RWPE2 (cell line): ENCODE results near the gene KLF11.
A peak's percentile ranks its signal among the peaks of the same experiment; 100 is the strongest.

Experiments
- ATAC-seq: fragments of 200-7000 bp; cut with Tn5 transposase; 3 replicates; pipeline ENCODE4 v1.9.1; 2021; ENCODE audit warnings: low read depth
- DNase-seq: peaks from one replicate; pipeline ENCODE4 v3.0.0-alpha.2; 2020; ENCODE audit warnings: low spot score
- H3K27ac ChIP-seq: fragments of 450-650 bp; 2 replicates; pipeline ENCODE4 v1.5.1; 2017; ENCODE audit warnings: mild to moderate bottlenecking; ENCODE audit not compliant: poor library complexity, severe bottlenecking
- H3K27me3 ChIP-seq: fragments of 250-450 bp; sonication (Bioruptor Pico); 2 replicates; pipeline ENCODE4 v1.5.1; 2021; ENCODE audit warnings: mild to moderate bottlenecking, moderate library complexity; ENCODE audit not compliant: insufficient read depth, poor library complexity, severe bottlenecking
- H3K36me3 ChIP-seq: fragments of 250-450 bp; sonication (Bioruptor Pico); 2 replicates; pipeline ENCODE4 v1.5.1; 2020; ENCODE audit warnings: low read depth, mild to moderate bottlenecking, moderate library complexity
- H3K4me1 ChIP-seq: fragments of 250-450 bp; sonication (Bioruptor Pico); 2 replicates; pipeline ENCODE4 v1.5.1; 2021; ENCODE audit warnings: mild to moderate bottlenecking, moderate library complexity; ENCODE audit not compliant: insufficient read depth, poor library complexity, severe bottlenecking
- H3K4me3 ChIP-seq: fragments of 250-450 bp; sonication (Bioruptor Pico); 2 replicates; pipeline ENCODE4 v1.5.1; 2021; ENCODE audit warnings: mild to moderate bottlenecking, moderate library complexity; ENCODE audit not compliant: severe bottlenecking
- H3K9me3 ChIP-seq: fragments of 250-450 bp; sonication (Bioruptor Pico); 2 replicates; pipeline ENCODE4 v1.5.1; 2021; ENCODE audit warnings: mild to moderate bottlenecking, moderate library complexity; ENCODE audit not compliant: severe bottlenecking
- TF ChIP-seq, protein P1 (sequence below): fragments of 450-650 bp; IDR thresholded peaks from one replicate; pipeline ENCODE4 v1.5.1; 2017; ENCODE audit warnings: mild to moderate bottlenecking, moderate library complexity; ENCODE audit not compliant: poor library complexity, severe bottlenecking

KLF11 gene

DNA sequence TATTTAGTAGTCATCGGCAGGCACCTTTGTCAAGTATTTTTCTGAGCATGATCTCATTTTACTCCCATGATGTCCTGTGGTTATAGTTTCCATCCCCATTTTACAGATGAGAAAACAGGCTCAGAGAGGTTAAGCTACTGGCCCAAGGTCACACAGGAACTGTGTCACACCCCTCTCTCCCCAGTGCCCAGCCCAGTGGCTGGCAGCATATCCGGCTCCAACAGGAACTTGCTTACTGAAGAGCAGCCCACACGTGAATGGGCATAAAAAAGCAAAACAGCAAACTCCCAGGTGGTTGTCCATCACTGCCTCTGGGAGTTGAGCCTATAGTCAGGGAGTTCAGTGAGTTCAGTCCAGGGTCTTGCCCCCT is 8.3 kb upstream of the KLF11 start:
- no peaks in the 10 kb centered on the region for H3K9me3 ChIP-seq
- ATAC-seq, result no peak
- no peaks in the 10 kb centered on the region for H3K36me3 ChIP-seq
- DNase-seq, result no peak
- H3K27ac ChIP-seq, result no peak overlapping the region
- no peak overlapping the region for H3K4me3 ChIP-seq
- TF ChIP-seq, protein P1, sequence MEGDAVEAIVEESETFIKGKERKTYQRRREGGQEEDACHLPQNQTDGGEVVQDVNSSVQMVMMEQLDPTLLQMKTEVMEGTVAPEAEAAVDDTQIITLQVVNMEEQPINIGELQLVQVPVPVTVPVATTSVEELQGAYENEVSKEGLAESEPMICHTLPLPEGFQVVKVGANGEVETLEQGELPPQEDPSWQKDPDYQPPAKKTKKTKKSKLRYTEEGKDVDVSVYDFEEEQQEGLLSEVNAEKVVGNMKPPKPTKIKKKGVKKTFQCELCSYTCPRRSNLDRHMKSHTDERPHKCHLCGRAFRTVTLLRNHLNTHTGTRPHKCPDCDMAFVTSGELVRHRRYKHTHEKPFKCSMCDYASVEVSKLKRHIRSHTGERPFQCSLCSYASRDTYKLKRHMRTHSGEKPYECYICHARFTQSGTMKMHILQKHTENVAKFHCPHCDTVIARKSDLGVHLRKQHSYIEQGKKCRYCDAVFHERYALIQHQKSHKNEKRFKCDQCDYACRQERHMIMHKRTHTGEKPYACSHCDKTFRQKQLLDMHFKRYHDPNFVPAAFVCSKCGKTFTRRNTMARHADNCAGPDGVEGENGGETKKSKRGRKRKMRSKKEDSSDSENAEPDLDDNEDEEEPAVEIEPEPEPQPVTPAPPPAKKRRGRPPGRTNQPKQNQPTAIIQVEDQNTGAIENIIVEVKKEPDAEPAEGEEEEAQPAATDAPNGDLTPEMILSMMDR, result no peak
- H3K4me1 ChIP-seq, result peaks cover 4% of the 10 kb centered on the region
- H3K27me3 ChIP-seq, result no peaks in the 10 kb centered on the region

DNA sequence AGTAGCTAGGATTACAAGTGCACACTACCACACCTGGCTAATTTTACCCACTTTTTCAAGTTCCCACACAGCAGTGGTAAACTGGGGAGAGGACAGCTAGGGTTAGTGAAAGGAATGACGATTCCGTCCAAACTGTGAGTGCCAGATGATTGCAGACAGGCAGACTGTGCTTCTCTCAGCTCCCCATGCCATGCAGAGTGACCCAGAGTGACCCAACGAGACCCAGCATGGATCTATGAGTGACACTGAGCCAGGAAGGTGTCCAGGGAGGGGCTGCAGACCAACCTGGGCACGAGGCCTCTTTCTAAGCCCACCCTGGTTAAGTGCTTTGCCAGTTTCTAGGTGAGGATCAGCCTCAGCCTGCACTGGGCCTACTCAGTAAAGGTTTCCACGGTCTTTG is 7.7 kb upstream of the KLF11 start:
- Histone ChIP-seq H3K27ac (no peak overlapping the region), H3K9me3 (no peaks in the 10 kb centered on the region), H3K36me3 (no peaks in the 10 kb centered on the region), H3K4me1 (peaks cover 4% of the 10 kb centered on the region), H3K27me3 (no peaks in the 10 kb centered on the region), H3K4me3 (no peak overlapping the region)
- TF ChIP-seq, protein P1, result no peak
- DNase-seq (no peak), ATAC-seq (no peak)

DNA sequence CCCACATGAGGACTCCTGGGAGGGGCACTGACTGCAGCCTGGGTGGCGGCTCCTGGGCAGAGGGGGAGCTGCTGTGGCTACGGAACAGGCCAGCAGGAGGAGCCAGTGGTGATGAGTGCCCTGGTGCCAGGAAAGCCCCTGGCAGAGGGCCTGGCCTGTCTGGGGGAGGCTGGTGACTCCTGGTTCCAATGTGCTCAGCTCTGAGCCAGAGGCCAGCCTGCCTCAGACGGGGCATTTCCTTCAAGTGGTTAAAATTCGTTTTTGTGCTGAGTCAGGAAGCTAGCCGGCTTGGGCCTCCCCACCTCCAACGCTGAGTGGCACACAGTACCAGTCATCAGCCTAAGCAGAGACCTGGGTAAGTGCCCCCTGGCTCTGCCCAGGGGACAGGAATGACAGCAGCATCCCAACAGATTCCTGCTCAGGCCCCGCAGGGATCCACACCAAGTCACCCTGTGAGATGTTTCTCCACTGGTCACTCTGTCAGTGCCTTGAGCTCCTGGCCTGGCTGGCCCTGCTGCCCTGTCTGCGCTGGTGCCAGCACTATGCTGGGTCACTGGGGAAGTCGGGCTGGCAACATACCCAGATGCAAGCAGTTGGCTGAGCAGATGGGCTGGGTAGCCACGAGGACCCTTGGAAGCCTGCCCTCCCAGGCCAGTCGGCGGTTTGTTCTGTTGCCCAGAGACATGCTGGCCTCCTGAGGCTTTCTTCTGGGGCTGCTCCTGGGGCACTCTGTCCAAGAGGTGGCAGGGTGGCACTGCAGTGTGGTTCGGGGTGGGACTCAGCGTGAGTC is 7.1 kb upstream of the KLF11 start:
- Histone ChIP-seq H3K9me3 (no peaks in the 10 kb centered on the region), H3K27me3 (no peaks in the 10 kb centered on the region), H3K27ac (no peak overlapping the region), H3K4me3 (no peak overlapping the region), H3K36me3 (no peaks in the 10 kb centered on the region), H3K4me1 (peaks cover 4% of the 10 kb centered on the region)
- ATAC-seq (peak; percentile 58), DNase-seq (no peak)
- TF ChIP-seq, protein P1, result peak; percentile 5

DNA sequence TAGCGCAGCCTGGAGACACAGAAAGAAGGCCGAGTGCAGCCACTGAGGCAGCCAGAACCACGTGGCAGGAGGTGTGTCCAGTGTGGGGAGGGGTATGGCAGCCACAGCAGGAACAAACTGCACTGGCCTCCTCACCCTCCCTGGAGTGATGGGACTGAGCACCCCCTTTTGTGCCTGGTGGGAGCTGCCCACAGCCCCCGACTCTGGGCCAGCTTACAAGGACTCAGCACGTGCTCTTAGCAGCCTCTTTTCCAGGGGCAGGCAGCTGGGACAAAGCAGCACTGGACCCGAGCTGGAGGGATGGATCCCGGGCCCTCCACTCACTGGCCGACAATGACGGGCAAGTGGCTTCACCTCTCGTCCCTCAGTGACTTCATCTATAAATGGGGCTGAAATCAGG is 5.2 kb upstream of the KLF11 start:
- TF ChIP-seq, protein P1, result no peak
- no peak overlapping the region for H3K27ac ChIP-seq
- peaks cover 4% of the 10 kb centered on the region for H3K4me1 ChIP-seq
- ATAC-seq (no peak), DNase-seq (no peak)
- peaks cover 2% of the 10 kb centered on the region for H3K9me3 ChIP-seq
- no peaks in the 10 kb centered on the region for H3K36me3 ChIP-seq
- H3K4me3 ChIP-seq, result no peak overlapping the region
- no peaks in the 10 kb centered on the region for H3K27me3 ChIP-seq

DNA sequence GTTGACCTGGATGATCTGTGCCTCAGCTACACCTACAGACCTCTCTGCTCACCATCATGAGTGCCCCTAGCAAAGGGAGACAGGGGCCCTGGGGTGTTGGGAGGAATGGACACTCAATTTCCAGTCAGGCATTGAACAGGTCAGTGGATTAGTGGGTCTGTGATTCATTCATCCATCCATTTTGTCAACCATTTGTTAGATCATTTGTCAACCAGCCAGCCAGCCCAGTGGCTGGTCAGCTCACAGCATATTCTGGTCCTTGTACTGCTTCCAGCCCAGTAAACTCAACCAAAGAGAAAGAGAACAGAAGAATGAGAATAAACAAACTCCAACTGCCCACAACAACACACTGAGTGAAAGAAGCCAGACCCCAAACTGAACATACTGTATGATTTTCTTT is 4.6 kb upstream of the KLF11 start:
- no peak overlapping the region for H3K27ac ChIP-seq
- no peak for DNase-seq
- peaks cover 4% of the 10 kb centered on the region for H3K4me1 ChIP-seq
- TF ChIP-seq, protein P1, result no peak
- H3K36me3 ChIP-seq, result no peaks in the 10 kb centered on the region
- H3K9me3 ChIP-seq, result peaks cover 2% of the 10 kb centered on the region
- no peak overlapping the region for H3K4me3 ChIP-seq
- ATAC-seq, result no peak
- no peaks in the 10 kb centered on the region for H3K27me3 ChIP-seq
